ENCODE measurements around the gene CASP9. TPM values are rescaled to one million over a fixed set of nuclear protein-coding genes. Genes with fewer than 3 reads are reported as not detected.

The CASP9 gene
- total and polyA plus RNA-seq, 2 experiments from 2014 or later: 14.2 to 17.1 TPM

DNA sequence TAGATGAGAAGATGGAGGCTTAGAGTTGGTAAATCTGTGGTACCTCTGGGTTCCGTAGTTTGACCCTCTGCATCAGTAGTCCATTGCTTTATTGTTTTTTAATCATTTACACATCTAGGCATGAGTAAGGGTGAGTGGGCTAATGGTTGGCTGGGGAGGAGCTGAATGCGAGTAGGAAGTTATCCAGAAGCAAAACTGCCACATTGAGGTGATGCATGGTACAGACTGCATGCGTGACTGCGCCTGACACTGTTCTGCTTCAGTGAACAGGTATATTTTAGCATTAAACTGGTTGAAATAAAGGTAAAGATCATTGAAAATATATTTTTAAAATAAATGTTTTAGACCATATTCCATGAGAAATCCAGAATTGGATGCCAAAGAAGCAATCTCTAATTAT, 7.0 kb upstream of the CASP9 start:
- over 99% methylated on average over 4 of the region's 4 CpGs for WGBS (ENCODE audit: low lambda C conversion rate, missing lambda C conversion rate)

DNA sequence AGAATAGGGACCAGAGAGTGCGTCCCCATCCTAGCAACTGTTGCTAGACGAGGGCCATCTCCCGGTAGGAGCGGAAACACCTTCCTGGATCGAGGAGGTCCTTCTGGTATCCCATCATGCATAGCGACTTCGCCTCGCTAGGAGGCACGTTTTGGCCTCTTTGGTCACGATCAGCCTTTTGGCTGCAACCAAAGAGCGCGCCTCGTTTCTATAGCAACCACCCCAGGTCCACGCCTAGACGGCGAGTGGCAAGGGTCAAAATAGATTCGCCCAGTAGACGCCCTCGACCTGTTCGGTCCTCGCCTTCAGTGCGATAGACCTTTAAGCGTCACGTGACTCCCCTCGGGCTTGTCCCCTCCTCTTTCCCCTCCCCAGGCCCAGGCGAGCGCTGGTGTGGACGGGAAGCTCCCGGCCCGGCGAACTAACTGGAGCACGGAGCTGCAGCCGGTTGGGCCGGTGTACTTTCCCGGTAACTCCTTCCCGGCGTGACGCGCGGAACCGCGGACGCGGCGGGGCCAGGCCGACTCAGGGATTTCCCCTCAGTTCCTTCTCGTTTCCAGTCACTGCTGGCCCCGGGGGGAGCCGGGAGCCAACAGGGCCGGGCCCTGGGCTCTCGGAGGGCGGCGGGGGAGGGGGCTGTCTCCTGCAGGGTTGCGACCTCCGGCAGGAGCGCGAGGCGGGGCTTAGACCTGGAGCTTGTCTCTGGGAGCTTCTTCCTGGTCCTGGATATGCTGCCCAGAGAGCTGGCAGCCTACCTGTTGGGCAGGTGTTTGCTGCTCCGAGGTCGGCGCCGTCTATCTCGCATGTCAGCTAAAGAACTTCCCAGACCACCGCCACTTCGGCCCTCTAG, 2.7 kb upstream of the CASP9 start, which contains the start of gene DNAJC16:
DNAJC16 (plus strand) TSS at position 359 of the 850 bp plus-strand sequence. CDS start 2,258 bp downstream, outside the sequence.
- Histone ChIP-seq H3K4me1 (ENCODE audit: insufficient read depth) (peaks cover 11% of the 10 kb centered on the region), H2AFZ (peak within 1 kb of the TSS; percentile 46)
- whole genome bisulfite sequencing (ENCODE audit: low lambda C conversion rate, missing lambda C conversion rate): under 1% methylated on average over 59 of the region's 65 CpGs

More for the DNA sequence above, 7.0 kb upstream of the CASP9 start:
- Histone ChIP-seq H3K79me2 (peaks cover 35% of the 10 kb centered on the region), H3K27ac (no peak overlapping the region), H3K36me3 (replicated peaks; ENCODE audit: insufficient read depth, low read depth) (no peaks in the 10 kb centered on the region), H3K4me1 (ENCODE audit: insufficient read depth) (no peaks in the 10 kb centered on the region), H4K20me1 (ENCODE audit: insufficient read depth, poor library complexity, severe bottlenecking) (no peaks in the 10 kb centered on the region), H3K9me2 (replicated peaks; ENCODE audit: insufficient read depth) (no peaks in the 10 kb centered on the region), H3K27me3 (no peaks in the 10 kb centered on the region), H3K4me2 (no peak overlapping the region), H2AFZ (no peak overlapping the region), H3K9me3 (ENCODE audit: low read depth) (no peaks in the 10 kb centered on the region), H3K4me3 (no peak overlapping the region)
- DNase-seq (ENCODE audit: low spot score): no peak
- TF ChIP-seq, protein P1, sequence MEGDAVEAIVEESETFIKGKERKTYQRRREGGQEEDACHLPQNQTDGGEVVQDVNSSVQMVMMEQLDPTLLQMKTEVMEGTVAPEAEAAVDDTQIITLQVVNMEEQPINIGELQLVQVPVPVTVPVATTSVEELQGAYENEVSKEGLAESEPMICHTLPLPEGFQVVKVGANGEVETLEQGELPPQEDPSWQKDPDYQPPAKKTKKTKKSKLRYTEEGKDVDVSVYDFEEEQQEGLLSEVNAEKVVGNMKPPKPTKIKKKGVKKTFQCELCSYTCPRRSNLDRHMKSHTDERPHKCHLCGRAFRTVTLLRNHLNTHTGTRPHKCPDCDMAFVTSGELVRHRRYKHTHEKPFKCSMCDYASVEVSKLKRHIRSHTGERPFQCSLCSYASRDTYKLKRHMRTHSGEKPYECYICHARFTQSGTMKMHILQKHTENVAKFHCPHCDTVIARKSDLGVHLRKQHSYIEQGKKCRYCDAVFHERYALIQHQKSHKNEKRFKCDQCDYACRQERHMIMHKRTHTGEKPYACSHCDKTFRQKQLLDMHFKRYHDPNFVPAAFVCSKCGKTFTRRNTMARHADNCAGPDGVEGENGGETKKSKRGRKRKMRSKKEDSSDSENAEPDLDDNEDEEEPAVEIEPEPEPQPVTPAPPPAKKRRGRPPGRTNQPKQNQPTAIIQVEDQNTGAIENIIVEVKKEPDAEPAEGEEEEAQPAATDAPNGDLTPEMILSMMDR (IDR thresholded peaks at IDR 0.05; ENCODE audit: poor library complexity): no peak
- no peak for TF ChIP-seq EZH2 (IDR thresholded peaks at IDR 0.05; ENCODE audit: borderline replicate concordance)
- TF ChIP-seq EZH2phosphoT487 (IDR thresholded peaks at IDR 0.05; ENCODE audit: low read depth, severe bottlenecking, unreplicated experiment): no peak

DNA sequence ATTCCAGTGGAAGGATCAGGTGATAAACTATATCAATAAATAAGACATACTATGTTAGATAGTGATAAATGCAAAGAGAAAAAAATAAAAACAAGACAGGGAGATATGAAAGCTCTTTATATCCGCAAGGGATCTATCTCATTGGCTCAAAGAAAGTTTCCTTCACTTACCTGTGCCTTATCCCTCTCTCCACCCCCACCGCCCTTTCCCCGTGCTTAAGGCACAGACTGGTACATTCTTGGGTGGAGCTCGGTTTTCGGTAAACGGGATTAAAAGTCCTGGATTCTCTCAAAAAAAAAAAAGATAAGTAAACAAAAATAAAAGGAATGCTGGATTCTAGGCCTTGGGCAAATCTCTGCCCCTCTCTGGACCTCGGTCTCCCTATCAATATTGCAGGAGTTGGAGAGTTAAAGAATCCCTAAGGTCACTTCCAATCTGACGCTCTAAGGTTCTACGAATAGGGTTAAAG, 2.0 kb upstream of the CASP9 start:
- peak overlapping the region; percentile 90 for H3K27ac ChIP-seq
- H3K9me3 ChIP-seq (ENCODE audit: low read depth): no peaks in the 10 kb centered on the region
- peak overlapping the region; percentile 73 for H3K4me2 ChIP-seq
- H4K20me1 ChIP-seq (ENCODE audit: insufficient read depth, poor library complexity, severe bottlenecking): no peaks in the 10 kb centered on the region
- peaks cover 50% of the 10 kb centered on the region for H3K79me2 ChIP-seq
- 2% methylated on average over 9 of the region's 9 CpGs for WGBS (ENCODE audit: low lambda C conversion rate, missing lambda C conversion rate)
- DNase-seq (ENCODE audit: low spot score): peak; percentile 57
- peaks cover 11% of the 10 kb centered on the region for H3K4me1 ChIP-seq (ENCODE audit: insufficient read depth)
- TF ChIP-seq EZH2phosphoT487 (IDR thresholded peaks at IDR 0.05; ENCODE audit: low read depth, severe bottlenecking, unreplicated experiment): no peak
- TF ChIP-seq, protein P1 (IDR thresholded peaks at IDR 0.05; ENCODE audit: poor library complexity): no peak
- no peak for TF ChIP-seq EZH2 (IDR thresholded peaks at IDR 0.05; ENCODE audit: borderline replicate concordance)
- no peaks in the 10 kb centered on the region for H3K27me3 ChIP-seq
- H3K4me3 ChIP-seq: peak overlapping the region; percentile 1
- peak overlapping the region; percentile 21 for H2AFZ ChIP-seq
- H3K36me3 ChIP-seq (replicated peaks; ENCODE audit: insufficient read depth, low read depth): no peaks in the 10 kb centered on the region
- H3K9me2 ChIP-seq (replicated peaks; ENCODE audit: insufficient read depth): no peaks in the 10 kb centered on the region

More for the DNA sequence above, 2.7 kb upstream of the CASP9 start, which contains the start of gene DNAJC16:
- Histone ChIP-seq H3K36me3 (replicated peaks; ENCODE audit: insufficient read depth, low read depth) (no peaks in the 10 kb centered on the region), H3K27me3 (no peaks in the 10 kb centered on the region), H3K9me3 (ENCODE audit: low read depth) (no peaks in the 10 kb centered on the region), H4K20me1 (ENCODE audit: insufficient read depth, poor library complexity, severe bottlenecking) (no peaks in the 10 kb centered on the region), H3K79me2 (peaks cover 51% of the 10 kb centered on the region), H3K27ac (peak within 1 kb of the TSS; percentile 93), H3K9me2 (replicated peaks; ENCODE audit: insufficient read depth) (no peaks in the 10 kb centered on the region), H3K4me3 (peak within 1 kb of the TSS; percentile 64), H3K4me2 (peak within 1 kb of the TSS; percentile 81)
- peak; percentile 100 for DNase-seq (ENCODE audit: low spot score)
- TF ChIP-seq EZH2phosphoT487 (IDR thresholded peaks at IDR 0.05; ENCODE audit: low read depth, severe bottlenecking, unreplicated experiment) (no peak), EZH2 (IDR thresholded peaks at IDR 0.05; ENCODE audit: borderline replicate concordance) (no peak)
- TF ChIP-seq, protein P1 (IDR thresholded peaks at IDR 0.05; ENCODE audit: poor library complexity): peak; percentile 32
